WERI-Rb-1 (cell line): Measurements from ENCODE around the gene GNA12.

ENCODE experiments used
- DNase-seq: peaks from one replicate; pipeline ENCODE4 v3.0.0-alpha.2; 2020
- H3K27ac ChIP-seq: fragments of 250-450 bp; sonication (Bioruptor Pico); 2 replicates; pipeline ENCODE4 v1.5.1; 2020; ENCODE audit warnings: mild to moderate bottlenecking, moderate library complexity
- H3K27me3 ChIP-seq: fragments of 250-450 bp; sonication (Bioruptor Pico); 2 replicates; pipeline ENCODE4 v1.5.1; 2021; ENCODE audit warnings: mild to moderate bottlenecking, low read depth, moderate library complexity; ENCODE audit not compliant: insufficient read depth, severe bottlenecking
- H3K36me3 ChIP-seq: fragments of 250-450 bp; sonication (Bioruptor Pico); 2 replicates; pipeline ENCODE4 v1.5.1; 2020; ENCODE audit warnings: mild to moderate bottlenecking, moderate library complexity
- H3K4me3 ChIP-seq: 2 replicates; pipeline ENCODE4 v1.5.1; 2011; ENCODE audit warnings: low read depth, mild to moderate bottlenecking, control low read depth, low read length
- H3K9me3 ChIP-seq: fragments of 250-450 bp; sonication (Bioruptor Pico); 2 replicates; pipeline ENCODE4 v1.5.1; 2021; ENCODE audit warnings: mild to moderate bottlenecking, moderate library complexity; ENCODE audit not compliant: severe bottlenecking
- TF ChIP-seq, protein P1 (sequence below): IDR thresholded peaks from 2 replicates; pipeline ENCODE4 v1.5.1; 2011; ENCODE audit warnings: low read depth, mild to moderate bottlenecking, control low read depth, inconsistent platforms, low read length

Gene GNA12

DNA sequence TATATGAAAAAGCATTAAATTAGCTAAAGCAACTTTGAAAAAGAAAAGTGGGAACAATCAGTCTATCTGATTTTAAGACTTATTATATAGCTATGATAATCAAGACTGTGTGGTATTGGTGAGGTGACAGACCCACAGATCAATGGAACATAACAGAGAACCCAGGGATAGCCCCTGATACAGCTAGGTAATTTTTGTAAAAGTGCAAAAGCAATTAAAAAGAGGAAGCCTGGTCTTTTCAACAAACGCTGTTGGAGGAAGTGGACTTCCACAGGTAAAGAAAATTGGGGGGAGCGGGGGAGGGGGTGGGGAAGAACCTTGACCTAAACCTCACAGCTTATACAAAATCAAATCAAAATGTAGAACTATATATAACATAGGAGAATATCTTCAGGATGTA, 45.4 kb downstream of the GNA12 start:
- Histone ChIP-seq H3K9me3 (no peaks in the 10 kb centered on the region), H3K4me3 (no peak overlapping the region), H3K27me3 (no peaks in the 10 kb centered on the region), H3K27ac (no peak overlapping the region), H3K36me3 (peaks cover 8% of the 10 kb centered on the region)
- DNase-seq, result no peak
- TF ChIP-seq, protein P1, sequence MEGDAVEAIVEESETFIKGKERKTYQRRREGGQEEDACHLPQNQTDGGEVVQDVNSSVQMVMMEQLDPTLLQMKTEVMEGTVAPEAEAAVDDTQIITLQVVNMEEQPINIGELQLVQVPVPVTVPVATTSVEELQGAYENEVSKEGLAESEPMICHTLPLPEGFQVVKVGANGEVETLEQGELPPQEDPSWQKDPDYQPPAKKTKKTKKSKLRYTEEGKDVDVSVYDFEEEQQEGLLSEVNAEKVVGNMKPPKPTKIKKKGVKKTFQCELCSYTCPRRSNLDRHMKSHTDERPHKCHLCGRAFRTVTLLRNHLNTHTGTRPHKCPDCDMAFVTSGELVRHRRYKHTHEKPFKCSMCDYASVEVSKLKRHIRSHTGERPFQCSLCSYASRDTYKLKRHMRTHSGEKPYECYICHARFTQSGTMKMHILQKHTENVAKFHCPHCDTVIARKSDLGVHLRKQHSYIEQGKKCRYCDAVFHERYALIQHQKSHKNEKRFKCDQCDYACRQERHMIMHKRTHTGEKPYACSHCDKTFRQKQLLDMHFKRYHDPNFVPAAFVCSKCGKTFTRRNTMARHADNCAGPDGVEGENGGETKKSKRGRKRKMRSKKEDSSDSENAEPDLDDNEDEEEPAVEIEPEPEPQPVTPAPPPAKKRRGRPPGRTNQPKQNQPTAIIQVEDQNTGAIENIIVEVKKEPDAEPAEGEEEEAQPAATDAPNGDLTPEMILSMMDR, result no peak

DNA sequence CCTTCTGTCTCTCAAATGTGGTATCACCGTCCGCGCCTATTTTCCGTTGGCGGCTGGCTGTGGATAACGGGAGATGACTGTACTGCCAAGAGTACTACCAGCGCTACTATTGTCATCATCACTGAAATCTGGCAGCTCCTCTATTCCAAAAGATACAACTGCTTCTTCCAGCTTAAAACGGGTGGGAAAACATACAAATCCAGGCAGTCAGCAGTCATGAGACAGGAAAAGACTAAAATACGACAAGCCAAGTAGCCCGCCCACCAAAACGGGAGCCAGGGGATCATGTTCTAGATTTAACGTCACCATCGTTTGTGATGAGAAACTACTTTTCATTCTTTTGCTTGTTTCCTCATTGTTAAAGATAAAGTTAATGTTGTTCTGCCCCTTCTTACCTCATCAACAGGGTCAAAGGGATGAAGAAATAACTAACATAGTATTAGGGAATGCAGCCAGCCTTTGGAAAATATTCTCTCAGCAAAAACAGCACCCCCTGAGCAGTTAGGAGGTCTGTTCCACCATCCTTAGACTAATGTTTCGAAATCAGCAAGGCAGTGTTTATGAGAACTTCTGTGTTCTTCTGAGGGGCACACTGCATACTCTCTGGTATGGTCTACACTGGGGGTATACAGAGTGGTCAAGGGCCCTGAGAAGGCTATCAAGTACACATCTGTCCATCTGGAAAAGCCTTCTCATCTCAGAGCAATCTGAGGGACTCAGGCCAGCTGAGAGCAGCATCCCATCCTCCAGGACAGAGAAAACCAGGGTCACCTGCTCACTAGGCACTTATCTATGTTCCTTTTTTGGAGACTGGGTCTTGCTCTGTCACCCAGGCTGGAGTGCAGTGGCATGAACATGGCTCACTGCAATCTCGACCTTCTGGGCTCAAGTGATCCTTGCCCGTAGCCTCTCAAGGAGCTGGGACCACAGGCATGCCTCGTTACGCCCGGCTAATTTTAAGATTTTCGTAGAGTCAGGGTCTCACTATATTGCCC, 47.5 kb downstream of the GNA12 start:
- H3K27me3 ChIP-seq, result no peaks in the 10 kb centered on the region
- H3K9me3 ChIP-seq, result no peaks in the 10 kb centered on the region
- H3K4me3 ChIP-seq, result no peak overlapping the region
- TF ChIP-seq, protein P1, result no peak
- DNase-seq, result no peak
- H3K36me3 ChIP-seq, result peaks cover 25% of the 10 kb centered on the region
- no peak overlapping the region for H3K27ac ChIP-seq

DNA sequence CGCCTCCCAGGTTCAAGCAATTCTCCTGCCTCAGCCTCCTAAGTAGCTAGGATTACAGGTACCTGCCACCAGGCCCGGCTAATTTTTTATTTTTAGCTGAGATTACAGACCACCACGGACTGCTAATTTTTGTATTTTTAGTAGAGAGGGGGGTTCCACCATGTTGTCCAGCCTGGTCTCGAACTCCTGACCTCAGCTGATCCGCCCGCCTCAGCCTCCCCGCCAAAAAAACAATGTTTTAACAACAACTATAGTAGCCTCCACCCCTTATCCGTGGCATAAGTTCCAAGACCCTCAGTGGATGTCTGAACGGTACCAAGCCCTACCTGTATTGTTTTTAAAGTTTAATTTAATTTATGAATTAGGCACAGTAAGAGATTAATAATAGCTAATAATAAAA, 48.2 kb downstream of the GNA12 start:
- H3K27ac ChIP-seq, result no peak overlapping the region
- H3K36me3 ChIP-seq, result peaks cover 26% of the 10 kb centered on the region
- no peaks in the 10 kb centered on the region for H3K27me3 ChIP-seq
- H3K4me3 ChIP-seq, result no peak overlapping the region
- DNase-seq, result no peak
- TF ChIP-seq, protein P1, result no peak
- no peaks in the 10 kb centered on the region for H3K9me3 ChIP-seq

DNA sequence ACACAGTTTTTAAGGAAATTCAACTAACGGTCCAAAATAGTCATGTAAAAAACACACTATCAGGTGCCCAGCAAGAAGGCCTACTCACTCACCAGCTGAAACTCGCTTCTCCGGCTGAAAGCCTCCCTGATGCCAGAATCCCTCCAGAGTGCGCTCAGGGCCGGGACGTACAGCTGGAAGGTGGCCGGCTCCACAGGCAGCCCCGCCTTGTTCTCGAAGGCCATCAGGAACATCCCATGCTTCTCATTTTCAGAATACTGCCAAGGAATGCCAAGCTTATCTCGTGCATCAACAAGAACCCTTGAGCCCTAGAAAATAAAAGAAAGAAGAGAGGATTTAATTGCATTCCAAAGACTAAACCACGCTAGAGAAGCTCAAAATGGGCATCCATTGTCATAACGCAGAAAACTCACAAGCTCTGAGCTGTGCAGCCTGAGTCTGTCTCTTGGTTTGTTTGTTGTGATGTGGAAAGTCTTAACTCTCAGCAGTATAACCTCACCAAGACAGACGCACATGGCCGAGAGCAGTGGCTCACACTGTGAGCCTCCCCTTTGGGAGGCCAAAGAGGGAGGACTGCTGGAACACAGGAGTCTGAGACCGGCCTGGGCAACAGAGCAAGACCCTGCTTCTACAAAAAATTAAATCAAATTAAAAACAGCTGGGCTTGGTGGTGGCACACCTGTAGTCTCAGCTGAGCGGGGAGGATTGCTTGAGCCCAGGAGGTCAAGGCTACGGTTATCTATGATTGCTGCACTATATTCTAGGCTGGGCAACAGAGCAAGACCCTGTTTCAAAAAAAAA, 49.1 kb downstream of the GNA12 start:
- Histone ChIP-seq H3K9me3 (no peaks in the 10 kb centered on the region), H3K4me3 (no peak overlapping the region), H3K36me3 (peaks cover 26% of the 10 kb centered on the region), H3K27ac (no peak overlapping the region), H3K27me3 (no peaks in the 10 kb centered on the region)
- TF ChIP-seq, protein P1, result no peak
- DNase-seq, result no peak

DNA sequence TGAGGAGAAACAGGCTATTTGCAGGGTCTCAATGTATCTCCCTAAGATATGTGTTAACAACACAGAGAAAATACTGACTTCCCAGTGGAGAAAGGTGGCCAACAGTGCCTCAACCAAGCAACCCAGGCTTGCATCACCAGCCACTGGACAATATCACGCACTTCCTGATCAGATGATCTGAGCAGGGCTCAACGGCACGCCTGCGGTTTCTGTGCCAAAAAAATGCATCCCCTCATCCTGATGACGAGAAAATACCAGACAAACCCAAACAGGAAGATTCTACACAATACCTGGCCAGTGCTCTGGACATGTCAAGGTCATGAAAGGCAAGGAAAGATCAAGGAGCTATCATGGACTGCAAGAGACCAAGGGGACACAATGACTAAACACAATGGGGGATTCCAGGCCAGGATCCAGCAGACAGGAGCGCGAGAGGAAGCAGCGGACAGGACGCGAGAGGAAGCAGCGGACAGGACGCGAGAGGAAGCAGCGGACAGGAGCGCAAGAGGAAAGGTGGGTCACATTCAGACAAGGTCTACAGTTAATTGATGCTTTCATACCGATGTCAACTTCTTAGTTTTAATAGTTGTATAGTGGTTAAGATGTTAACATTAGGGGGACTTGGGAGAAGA, 51.1 kb downstream of the GNA12 start:
- Histone ChIP-seq H3K9me3 (no peaks in the 10 kb centered on the region), H3K27me3 (no peaks in the 10 kb centered on the region), H3K27ac (no peak overlapping the region), H3K4me3 (no peak overlapping the region), H3K36me3 (peaks cover 26% of the 10 kb centered on the region)
- DNase-seq, result no peak
- TF ChIP-seq, protein P1, result no peak
